NB4 (cell line): ENCODE data around the gene SRSF9.

Experiments used
- POLR2A ChIP-seq: IDR thresholded peaks from 2 replicates; pipeline ENCODE4 v1.6.1; 2011; ENCODE audit warnings: mild to moderate bottlenecking; ENCODE audit not compliant: insufficient read length; ENCODE audit errors: extremely low read depth
- TF ChIP-seq, protein P1 (sequence below): IDR thresholded peaks from one replicate; pipeline ENCODE4 v1.5.1; 2012; ENCODE audit warnings: low read depth, low read length
- TF ChIP-seq, protein P2 (sequence below): IDR thresholded peaks from 2 replicates; pipeline ENCODE4 v1.6.1; 2011; ENCODE audit warnings: low read depth, low read length

- TF ChIP-seq, protein P1, sequence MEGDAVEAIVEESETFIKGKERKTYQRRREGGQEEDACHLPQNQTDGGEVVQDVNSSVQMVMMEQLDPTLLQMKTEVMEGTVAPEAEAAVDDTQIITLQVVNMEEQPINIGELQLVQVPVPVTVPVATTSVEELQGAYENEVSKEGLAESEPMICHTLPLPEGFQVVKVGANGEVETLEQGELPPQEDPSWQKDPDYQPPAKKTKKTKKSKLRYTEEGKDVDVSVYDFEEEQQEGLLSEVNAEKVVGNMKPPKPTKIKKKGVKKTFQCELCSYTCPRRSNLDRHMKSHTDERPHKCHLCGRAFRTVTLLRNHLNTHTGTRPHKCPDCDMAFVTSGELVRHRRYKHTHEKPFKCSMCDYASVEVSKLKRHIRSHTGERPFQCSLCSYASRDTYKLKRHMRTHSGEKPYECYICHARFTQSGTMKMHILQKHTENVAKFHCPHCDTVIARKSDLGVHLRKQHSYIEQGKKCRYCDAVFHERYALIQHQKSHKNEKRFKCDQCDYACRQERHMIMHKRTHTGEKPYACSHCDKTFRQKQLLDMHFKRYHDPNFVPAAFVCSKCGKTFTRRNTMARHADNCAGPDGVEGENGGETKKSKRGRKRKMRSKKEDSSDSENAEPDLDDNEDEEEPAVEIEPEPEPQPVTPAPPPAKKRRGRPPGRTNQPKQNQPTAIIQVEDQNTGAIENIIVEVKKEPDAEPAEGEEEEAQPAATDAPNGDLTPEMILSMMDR: no peak
- TF ChIP-seq, protein P2, sequence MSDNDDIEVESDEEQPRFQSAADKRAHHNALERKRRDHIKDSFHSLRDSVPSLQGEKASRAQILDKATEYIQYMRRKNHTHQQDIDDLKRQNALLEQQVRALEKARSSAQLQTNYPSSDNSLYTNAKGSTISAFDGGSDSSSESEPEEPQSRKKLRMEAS: no peak
- no peak for TF ChIP-seq POLR2A
These were observed 25.7 kb upstream of the SRSF9 start for GRCh38 chr12:120495186-120495730.
